Smooth muscle cell of the brain vasculature (primary cell): ENCODE results near the gene FAM78A.
"Not testable (repeated sequence)": the region's sequence is repeated elsewhere in the genome, so short reads cannot be mapped to it uniquely, and the experiment has no call there.

Experiments
- DNase-seq: peaks from one replicate; pipeline ENCODE4 v3.0.0-alpha.2; 2012; ENCODE audit warnings: low read depth, low spot score

Gene FAM78A

DNA sequence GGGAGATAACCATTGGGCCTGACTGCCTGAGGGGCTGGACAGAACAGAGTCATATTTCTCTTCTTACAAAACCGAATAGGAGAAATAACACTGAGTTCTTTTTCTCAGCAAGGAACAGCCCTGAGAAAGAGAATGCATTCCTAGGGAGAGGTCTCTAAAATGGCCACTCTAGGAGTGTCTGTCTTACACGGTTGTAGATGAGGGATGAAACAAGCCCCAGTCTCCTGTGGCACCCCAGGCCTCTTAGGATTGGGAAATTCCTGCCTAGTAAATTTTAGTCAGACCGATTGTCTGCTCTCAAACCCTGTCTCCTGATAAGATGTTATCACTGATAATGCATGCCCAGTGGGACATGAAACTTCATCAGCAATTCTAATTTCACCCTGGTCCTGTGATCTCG is 64.4 kb downstream of the FAM78A start:
- not testable (repeated sequence) for DNase-seq
